GM12878 (cell line): ENCODE measurements around the gene GTF2H1. TPM values are rescaled to one million over a fixed set of nuclear protein-coding genes. Genes with fewer than 3 reads are reported as not detected.
A peak's percentile ranks its signal among the peaks of the same experiment; 100 is the strongest.

Experiments
- ATAC-seq: fragments of 200-7000 bp; cut with Tn5 transposase; 3 replicates; pipeline ENCODE4 v1.9.1; 2020; ENCODE audit warnings: mild to moderate bottlenecking, moderate library complexity
- BruUV-seq: library from RNA; stranded (reverse); fragments of 400-500 nt; replicated peaks from 2 replicates; lab custom pipeline; 2021; lab: Mats Ljungman, UMichigan
- CTCF ChIA-PET: fragments of 300-600 bp; sonication (Branson Sonifier 250); formaldehyde crosslinking; extraction: SDS; loops from one replicate; lab custom pipeline; 2021; ENCODE audit warnings: inconsistent platforms; lab: Yijun Ruan, JAX
- POLR2A ChIA-PET: fragments of 350-600 bp; formaldehyde crosslinking; extraction: SDS; loops from one replicate; lab custom pipeline; 2021; ENCODE audit warnings: inconsistent platforms; lab: Charles Lee
- RAD21 ChIA-PET: fragments of 300-600 bp; sonication (Branson Sonifier 250); formaldehyde crosslinking; loops from one replicate; lab custom pipeline; 2023; ENCODE audit warnings: antibody characterized with exemption; ENCODE audit not compliant: unreplicated experiment; lab: Charles Lee
- SMC1A ChIA-PET: fragments of 300-600 bp; sonication (Branson Sonifier 250); formaldehyde crosslinking; loops from one replicate; lab custom pipeline; 2023; ENCODE audit not compliant: unreplicated experiment, uncharacterized antibody; lab: Charles Lee
- DNase-seq: peaks from one replicate; pipeline ENCODE4 v3.0.0-alpha.2; 2011; ENCODE audit warnings: low read depth, low spot score
- FAIRE-seq: peaks from 3 replicates; lab custom pipeline; 2011; peaks lifted over from hg19 to GRCh38; lab: Jason Lieb, UNC
- H2AFZ ChIP-seq: 2 replicates; pipeline ENCODE4 v1.6.0; 2011; ENCODE audit warnings: low read depth, low read length, control low read depth; ENCODE audit not compliant: control insufficient read depth
- H3K27ac ChIP-seq: 2 replicates; pipeline ENCODE4 v1.5.1; 2011; ENCODE audit warnings: control low read depth; ENCODE audit not compliant: control insufficient read depth, insufficient read depth
- H3K27me3 ChIP-seq, 2 experiments: replicated peaks in 1 of 2; 2 replicates each; pipeline versions ENCODE4 v1.6.0 to v1.6.1; 2011; ENCODE audit warnings: low read length in 1 of 2; ENCODE audit not compliant: control insufficient read depth in 2 of 2, insufficient read depth in 2 of 2
- H3K36me3 ChIP-seq, 2 experiments: 2 replicates each; pipeline ENCODE4 v1.5.1; 2011; ENCODE audit warnings: low read length in 1 of 2; ENCODE audit not compliant: control insufficient read depth in 2 of 2, insufficient read depth in 2 of 2
- H3K4me1 ChIP-seq: 2 replicates; pipeline ENCODE4 v1.6.1; 2011; ENCODE audit warnings: mild to moderate bottlenecking, low read length, moderate library complexity, mixed read lengths; ENCODE audit not compliant: control insufficient read depth, insufficient read depth
- H3K4me2 ChIP-seq: 2 replicates; pipeline ENCODE4 v1.6.0; 2011; ENCODE audit warnings: control low read depth; ENCODE audit not compliant: control insufficient read depth, insufficient read depth
- H3K4me3 ChIP-seq: fragments of 200-600 bp; sonication (generic); 2 replicates; pipeline ENCODE4 v1.5.1; 2016
- H3K79me2 ChIP-seq: 2 replicates; pipeline ENCODE4 v1.6.0; 2011; ENCODE audit warnings: low read length; ENCODE audit not compliant: control insufficient read depth, insufficient read depth
- H3K9ac ChIP-seq: 2 replicates; pipeline ENCODE4 v1.8.0; 2011; ENCODE audit warnings: low read length, control low read depth, mixed read lengths; ENCODE audit not compliant: control insufficient read depth, insufficient read depth
- H3K9me3 ChIP-seq: replicated peaks from 3 replicates; pipeline ENCODE4 v1.5.1; 2011; ENCODE audit warnings: mild to moderate bottlenecking, low read length; ENCODE audit not compliant: control insufficient read depth, insufficient read depth
- H4K20me1 ChIP-seq: 2 replicates; pipeline ENCODE4 v1.6.0; 2011; ENCODE audit not compliant: control insufficient read depth, insufficient read depth
- BRCA1 ChIP-seq: IDR thresholded peaks from 2 replicates; pipeline ENCODE4 v1.6.1; 2011; ENCODE audit warnings: low read depth, low read length, improper control_type of control experiment
- KLF5 ChIP-seq: fragments of 450-650 bp; IDR thresholded peaks from 2 replicates; pipeline ENCODE4 v1.6.1; 2014; ENCODE audit warnings: mild to moderate bottlenecking; ENCODE audit not compliant: partially characterized antibody
- MTA2 ChIP-seq: fragments of 450-650 bp; IDR thresholded peaks from 2 replicates; pipeline ENCODE4 v1.6.1; 2016; ENCODE audit warnings: low read depth, mild to moderate bottlenecking, moderate library complexity
- MYC ChIP-seq: IDR thresholded peaks from 2 replicates; pipeline ENCODE4 v1.6.1; 2011; ENCODE audit warnings: mild to moderate bottlenecking, low read length, moderate library complexity, inconsistent platforms; ENCODE audit not compliant: insufficient read depth, insufficient replicate concordance, insufficient read length, severe bottlenecking
- NR2C2 ChIP-seq: IDR thresholded peaks from 2 replicates; pipeline ENCODE4 v1.6.1; 2011; ENCODE audit warnings: borderline replicate concordance, low read depth; ENCODE audit not compliant: control insufficient read depth, insufficient read length
- NRF1 ChIP-seq: conservative IDR thresholded peaks from 2 replicates; pipeline ENCODE4 v1.6.1; 2011; ENCODE audit warnings: mild to moderate bottlenecking, low read depth, low read length, improper control_type of control experiment
- RFX5 ChIP-seq: IDR thresholded peaks from 2 replicates; pipeline ENCODE4 v1.6.1; 2011; ENCODE audit warnings: low read depth, low read length, improper control_type of control experiment
- SIN3A ChIP-seq: IDR thresholded peaks from 2 replicates; pipeline ENCODE4 v1.6.1; 2012; ENCODE audit warnings: low read depth, low read length, improper control_type of control experiment
- STAT1 ChIP-seq: fragments of 450-650 bp; conservative IDR thresholded peaks from 2 replicates; pipeline ENCODE4 v1.6.1; 2014; ENCODE audit warnings: antibody characterized with exemption, mild to moderate bottlenecking
- WGBS: methylation state at CpG from one replicate; pipeline ENCODE4 v1.1.6; 2016; ENCODE audit warnings: low lambda C conversion rate; ENCODE audit not compliant: insufficient replicate concordance, insufficient coverage; ENCODE audit errors: missing lambda C conversion rate; 5-methylcytosine and 5-hydroxymethylcytosine counted together
- in situ Hi-C: fragments of 300-500 bp; cut with MboI; formaldehyde crosslinking; loops from 9 replicates; pipeline ENCODE4 v1.14.3; 2018; ENCODE audit warnings: mixed read lengths
- intact Hi-C: fragments of 100-400 bp; cut with micrococcal nuclease; formaldehyde crosslinking; loops from one replicate; pipeline ENCODE4 v1.14.2; 2022; ENCODE audit not compliant: unreplicated experiment
- polyA plus RNA-seq, 11 experiments: library from polyadenylated mRNA; depleted of rRNA in 4 of 11; unstranded in 6 of 11; stranded (reverse) in 5 of 11; fragments of >200 nt; fragmentation: Nextera tagmentation in 4 of 11; fragmentation: Illumina TruSeq in 1 of 11; extraction: Ambion mirVana in 4 of 11; extraction: Trizol in 1 of 11; gene quantifications; 1 replicate in 1 of 11; 2 replicates in 10 of 11; pipeline versions ENCODE4 v1.2.1 to v1.2.3, GENCODE V29; 2011 to 2016; ENCODE audit warnings: inconsistent platforms in 2 of 11, missing spikeins in 2 of 11, low read depth in 1 of 11
- total RNA-seq, 4 experiments: library from RNA; depleted of rRNA in 3 of 4; stranded (reverse); fragments of >200 nt in 3 of 4; fragmentation: Illumina TruSeq in 1 of 4; extraction: Trizol in 1 of 4; gene quantifications; 2 replicates each; pipeline versions ENCODE4 v1.2.1 to v1.2.3, GENCODE V29; 2013 to 2021
- TF ChIP-seq, protein P1 (sequence below): fragments of 150-350 bp; IDR thresholded peaks from 2 replicates; pipeline ENCODE4 v1.6.1; 2014; ENCODE audit warnings: mild to moderate bottlenecking, low read depth, low read length

Gene GTF2H1
- total and polyA plus RNA-seq, 10 of the 15 experiments (the other 5 are each of a cell fraction or from before 2014, with no cell fraction given) = 36.7 to 68.8 (median 46.6) TPM

DNA sequence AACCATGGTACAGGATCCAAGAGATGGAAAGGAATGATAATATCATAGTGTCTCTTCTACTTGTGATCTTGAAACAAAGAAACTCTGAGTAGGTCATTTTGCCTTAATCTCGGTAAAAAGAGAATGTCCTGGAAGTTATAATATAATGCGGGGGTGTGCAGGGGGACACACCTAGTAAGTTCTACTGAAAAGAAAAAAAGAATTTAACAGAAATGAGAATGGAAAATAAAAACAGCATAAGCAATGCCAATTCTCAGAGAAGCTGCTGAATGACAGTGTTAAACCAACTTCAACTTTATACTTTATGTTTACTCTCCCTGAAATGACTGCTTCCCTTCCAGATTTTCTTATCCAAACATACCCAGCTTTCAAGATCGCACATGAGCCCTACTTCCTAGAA is 2.5 kb upstream of the GTF2H1 start:
- H3K36me3 ChIP-seq = peaks cover 0 to 3% of the 10 kb centered on the region in 2 experiments; a peak in 1 of 4 replicates
- in situ Hi-C loops = no loop called here
- H3K79me2 ChIP-seq = peaks cover 88% of the 10 kb centered on the region
- POLR2A ChIA-PET = interaction anchor here (0.7 to 4.5 kb wide), 5 partner anchors 65 to 205 kb away, joined by 3 to 59 read pairs (median 3); partner anchors contain the start of gene LDHA
- intact Hi-C loops = loop anchor here (2.0 to 10.0 kb wide), 3 partner anchors 73 to 315 kb away; partner anchors contain the start of genes SPTY2D1 and TSG101
- DNase-seq = no peak
- SMC1A ChIA-PET = interaction anchor here (0.6 to 4.4 kb wide), 11 partner anchors 8 to 79 kb away, joined by 3 to 48 read pairs (median 9); partner anchors contain the start of gene LDHA
- no peaks in the 10 kb centered on the region for H4K20me1 ChIP-seq
- peak overlapping the region; percentile 71 for H3K4me2 ChIP-seq
- 0 out of 2 replicates have a peak, but pooled peaks cover 2% of the 10 kb centered on the region for H3K4me1 ChIP-seq
- H2AFZ ChIP-seq = no peak overlapping the region
- WGBS = 98% methylated on average over 3 of the region's 3 CpGs
- CTCF ChIA-PET = interaction anchor here (0.7 to 4.0 kb wide), 7 partner anchors 9 to 78 kb away, joined by 3 to 44 read pairs (median 4); partner anchors contain the start of gene LDHA
- RAD21 ChIA-PET = interaction anchor here (1.1 to 4.1 kb wide), 6 partner anchors 9 to 313 kb away, joined by 4 to 29 read pairs (median 10); partner anchors contain the start of gene LDHA
- peak overlapping the region; percentile 96; the same call in 1 of the 2 replicates for H3K9ac ChIP-seq
- H3K4me3 ChIP-seq = peak overlapping the region; percentile 58
- no TSS peak for BruUV-seq
- TF ChIP-seq SIN3A (no peak), KLF5 (no peak), MYC (no peak), STAT1 (no peak), MTA2 (no peak), NR2C2 (no peak), NRF1 (no peak), RFX5 (no peak), BRCA1 (no peak)
- TF ChIP-seq, protein P1, sequence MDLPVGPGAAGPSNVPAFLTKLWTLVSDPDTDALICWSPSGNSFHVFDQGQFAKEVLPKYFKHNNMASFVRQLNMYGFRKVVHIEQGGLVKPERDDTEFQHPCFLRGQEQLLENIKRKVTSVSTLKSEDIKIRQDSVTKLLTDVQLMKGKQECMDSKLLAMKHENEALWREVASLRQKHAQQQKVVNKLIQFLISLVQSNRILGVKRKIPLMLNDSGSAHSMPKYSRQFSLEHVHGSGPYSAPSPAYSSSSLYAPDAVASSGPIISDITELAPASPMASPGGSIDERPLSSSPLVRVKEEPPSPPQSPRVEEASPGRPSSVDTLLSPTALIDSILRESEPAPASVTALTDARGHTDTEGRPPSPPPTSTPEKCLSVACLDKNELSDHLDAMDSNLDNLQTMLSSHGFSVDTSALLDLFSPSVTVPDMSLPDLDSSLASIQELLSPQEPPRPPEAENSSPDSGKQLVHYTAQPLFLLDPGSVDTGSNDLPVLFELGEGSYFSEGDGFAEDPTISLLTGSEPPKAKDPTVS = no peak
- H3K27me3 ChIP-seq = no peaks in the 10 kb centered on the region
- H3K9me3 ChIP-seq = no peaks in the 10 kb centered on the region
- no peak for ATAC-seq
- H3K27ac ChIP-seq = no peak overlapping the region; the same call in 1 of the 2 replicates
- no peak for FAIRE-seq
